HCT116 (cell line): ENCODE data around the gene GDAP1L1. TPM values are rescaled to one million over a fixed set of nuclear protein-coding genes. Genes with fewer than 3 reads are reported as not detected.
A peak's percentile ranks its signal among the peaks of the same experiment; 100 is the strongest.

ENCODE experiments used
- ATAC-seq: fragments of 200-7000 bp; cut with Tn5 transposase; 2 replicates; pipeline ENCODE4 v1.9.1; 2020; ENCODE audit warnings: mild to moderate bottlenecking, moderate library complexity
- BruUV-seq: library from RNA; stranded (reverse); fragments of 400-500 nt; replicated peaks from 2 replicates; lab custom pipeline; 2021; lab: Mats Ljungman, UMichigan
- CTCF ChIA-PET: fragments of 300-600 bp; sonication (Branson Sonifier 250); formaldehyde crosslinking; loops from one replicate; lab custom pipeline; 2021; ENCODE audit warnings: antibody characterized with exemption; lab: Charles Lee
- POLR2A ChIA-PET: fragments of 300-600, 350-600 bp; sonication (Branson Sonifier 250); formaldehyde crosslinking; loops from one replicate; lab custom pipeline; 2021; ENCODE audit warnings: antibody characterized with exemption; lab: Charles Lee
- RAD21 ChIA-PET, 2 experiments: fragments of 300-600 bp; sonication (Branson Sonifier 250); formaldehyde crosslinking; loops; one replicate each; lab custom pipeline; 2023; ENCODE audit warnings: low total read pairs in 2 of 2; ENCODE audit not compliant: uncharacterized antibody in 2 of 2, unreplicated experiment in 2 of 2, low non-redundant PET in 1 of 2; lab: Charles Lee
- DNase-seq: peaks from one replicate; pipeline ENCODE4 v3.0.0-alpha.2; 2010; ENCODE audit warnings: low read depth, low spot score
- H2AFZ ChIP-seq: fragments of 200-600 bp; shearing (Covaris generic), sonication (generic); 2 replicates; pipeline ENCODE4 v1.6.1; 2017; ENCODE audit warnings: low read depth, mixed run types, mixed read lengths, antibody characterized with exemption, low read length; ENCODE audit not compliant: poor library complexity, severe bottlenecking
- H3K27ac ChIP-seq: 2 replicates; pipeline ENCODE4 v1.5.1; 2012; ENCODE audit warnings: low read depth, low read length
- H3K27me3 ChIP-seq: fragments of 200-600 bp; sonication (generic); 2 replicates; pipeline ENCODE4 v1.6.1; 2016; ENCODE audit warnings: mixed run types, low read length, mixed read lengths; ENCODE audit not compliant: insufficient read depth
- H3K36me3 ChIP-seq, 2 experiments: fragments of 200-500 bp in 1 of 2; fragments of 200-600 bp in 1 of 2; sonication (Bioruptor generic) in 1 of 2; sonication (generic) in 1 of 2; 2 replicates each; pipeline versions ENCODE4 v1.5.1 to v1.6.1; 2014 to 2016; ENCODE audit warnings: low read length in 2 of 2, inconsistent platforms in 1 of 2, mixed read lengths in 1 of 2, mixed run types in 1 of 2; ENCODE audit not compliant: insufficient read depth in 2 of 2, control insufficient read depth in 1 of 2
- H3K4me1 ChIP-seq, 2 experiments: fragments of 200-600 bp in 1 of 2; sonication (generic) in 1 of 2; 2 replicates each; pipeline versions ENCODE4 v1.5.1 to v1.6.1; 2012 to 2017; ENCODE audit warnings: low read length in 2 of 2, inconsistent platforms in 1 of 2, mild to moderate bottlenecking in 1 of 2, mixed read lengths in 1 of 2, mixed run types in 1 of 2, moderate library complexity in 1 of 2; ENCODE audit not compliant: insufficient read depth in 2 of 2, control insufficient read depth in 1 of 2
- H3K4me2 ChIP-seq: fragments of 200-600 bp; sonication (generic); 2 replicates; pipeline ENCODE4 v1.6.1; 2017; ENCODE audit warnings: mixed run types, low read length, mixed read lengths
- H3K4me3 ChIP-seq, 2 experiments: fragments of 200-600 bp in 1 of 2; sonication (generic) in 1 of 2; replicated peaks in 1 of 2; 2 replicates each; pipeline ENCODE4 v1.5.1; 2011 to 2016; ENCODE audit warnings: low read length in 2 of 2, control low read depth in 1 of 2, low read depth in 1 of 2, mild to moderate bottlenecking in 1 of 2, mixed read lengths in 1 of 2, mixed run types in 1 of 2
- H3K79me2 ChIP-seq: fragments of 200-600 bp; sonication (generic); 2 replicates; pipeline ENCODE4 v1.6.1; 2017; ENCODE audit warnings: mild to moderate bottlenecking, mixed run types, low read length, moderate library complexity, mixed read lengths; ENCODE audit not compliant: insufficient read depth
- H3K9ac ChIP-seq: fragments of 200-600 bp; sonication (generic); 2 replicates; pipeline ENCODE4 v1.6.1; 2016; ENCODE audit warnings: low read length, mixed read lengths
- H3K9me2 ChIP-seq: fragments of 200-600 bp; sonication (generic), shearing (Covaris generic); 2 replicates; pipeline ENCODE4 v1.6.1; 2017; ENCODE audit warnings: mixed run types, mild to moderate bottlenecking, moderate library complexity; ENCODE audit not compliant: insufficient read depth
- H3K9me3 ChIP-seq, 2 experiments: fragments of 200-500 bp in 1 of 2; fragments of 200-600 bp in 1 of 2; sonication (Bioruptor generic) in 1 of 2; sonication (generic) in 1 of 2; 2 replicates each; pipeline ENCODE4 v1.6.1; 2014 to 2017; ENCODE audit warnings: low read length in 2 of 2, mixed read lengths in 2 of 2, inconsistent platforms in 1 of 2, low read depth in 1 of 2, mild to moderate bottlenecking in 1 of 2, mixed run types in 1 of 2, moderate library complexity in 1 of 2; ENCODE audit not compliant: control insufficient read depth in 1 of 2, insufficient read depth in 1 of 2
- H4K20me1 ChIP-seq: fragments of 200-600 bp; sonication (generic), shearing (Covaris generic); 2 replicates; pipeline ENCODE4 v1.6.1; 2017; ENCODE audit warnings: mixed run types, mild to moderate bottlenecking, moderate library complexity; ENCODE audit not compliant: insufficient read depth
- CEBPB ChIP-seq: IDR thresholded peaks from 2 replicates; pipeline ENCODE4 v1.6.1; 2012; ENCODE audit warnings: low read depth
- CTCF ChIP-seq, 3 experiments: fragments of 200-600 bp in 1 of 3; sonication (generic) in 1 of 3; IDR thresholded peaks in 2 of 3; conservative IDR thresholded peaks in 1 of 3; 2 replicates each; pipeline ENCODE4 v1.5.1; 2012 to 2017; ENCODE audit warnings: low read depth in 2 of 3, low read length in 2 of 3, antibody characterized with exemption in 1 of 3, borderline replicate concordance in 1 of 3, control low read depth in 1 of 3, mild to moderate bottlenecking in 1 of 3, mixed read lengths in 1 of 3, mixed run types in 1 of 3, moderate library complexity in 1 of 3; ENCODE audit not compliant: insufficient read depth in 1 of 3
- EZH2 ChIP-seq: fragments of 200-600 bp; sonication (generic); IDR thresholded peaks from 2 replicates; pipeline ENCODE4 v1.6.1; 2017; ENCODE audit warnings: antibody characterized with exemption, mixed run types
- EZH2phosphoT487 ChIP-seq: fragments of 200-600 bp; IDR thresholded peaks from 2 replicates; pipeline ENCODE4 v1.6.1; 2018; ENCODE audit warnings: antibody characterized with exemption, borderline replicate concordance
- SIN3A ChIP-seq: IDR thresholded peaks from 2 replicates; pipeline ENCODE4 v1.6.1; 2012; ENCODE audit warnings: low read depth
- YY1 ChIP-seq: IDR thresholded peaks from 2 replicates; pipeline ENCODE4 v1.6.1; 2011; ENCODE audit warnings: low read length, low read depth, moderate library complexity, mild to moderate bottlenecking; ENCODE audit not compliant: insufficient replicate concordance; ENCODE audit errors: extremely low read depth
- ZBTB33 ChIP-seq: IDR thresholded peaks from 2 replicates; pipeline ENCODE4 v1.6.1; 2011; ENCODE audit warnings: mild to moderate bottlenecking, low read length, moderate library complexity; ENCODE audit not compliant: insufficient replicate concordance; ENCODE audit errors: extremely low read depth
- intact Hi-C: fragments of 100-400 bp; cut with micrococcal nuclease; formaldehyde crosslinking; loops from 2 replicates; pipeline ENCODE4 v1.10.0; 2022
- total RNA-seq: library from RNA; stranded (reverse); gene quantifications from one replicate; pipeline ENCODE4 v1.2.1, GENCODE V29; 2021; ENCODE audit not compliant: unreplicated experiment

The GDAP1L1 gene
- total RNA-seq, 1 experiment from 2014 or later: not detected

DNA sequence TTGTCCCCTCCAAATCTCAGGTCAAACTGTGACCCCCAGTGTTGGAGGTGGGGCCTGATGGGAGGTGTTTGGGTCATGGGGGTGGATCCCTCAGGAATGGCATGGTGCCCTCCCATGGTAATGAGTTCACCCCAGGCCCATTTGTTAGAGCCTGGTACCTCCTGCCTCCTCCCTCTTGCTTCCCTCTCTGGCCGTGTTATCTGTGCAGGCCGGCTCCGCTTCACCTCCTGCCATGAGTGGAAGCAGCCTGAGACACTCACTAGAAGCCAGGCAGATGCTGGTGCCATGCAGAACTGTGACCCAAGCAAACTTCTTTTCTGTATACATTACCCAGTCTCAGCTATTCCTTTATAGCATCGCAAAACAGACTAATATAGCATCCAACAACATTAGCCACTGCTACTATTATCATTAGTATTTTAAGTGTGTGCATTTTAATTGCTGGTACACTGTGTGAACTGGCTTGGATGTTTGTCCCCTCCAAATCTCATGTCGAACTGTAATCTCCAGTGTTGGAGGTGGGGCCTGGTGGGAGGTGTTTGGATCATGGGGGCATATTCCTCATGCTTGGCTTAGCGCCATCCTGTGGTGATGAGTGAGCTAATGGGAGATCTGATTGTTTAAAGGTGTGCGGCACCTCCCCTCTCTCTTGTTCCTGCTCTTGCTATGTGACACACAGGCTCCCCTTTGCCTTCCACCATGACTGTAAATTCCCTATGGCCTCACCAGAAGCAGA is 24.3 kb upstream of the GDAP1L1 start:
- H3K4me1 ChIP-seq: no peaks in the 10 kb centered on the region
- ATAC-seq: peak; percentile 70
- no peaks in the 10 kb centered on the region for H3K79me2 ChIP-seq
- no peak overlapping the region for H2AFZ ChIP-seq
- no peaks in the 10 kb centered on the region for H3K9me3 ChIP-seq
- BruUV-seq: no TSS peak
- H3K4me3 ChIP-seq: no peak overlapping the region
- ChIA-PET RAD21 (no interaction called here), POLR2A (no interaction called here)
- H3K27ac ChIP-seq: no peak overlapping the region
- DNase-seq: peak; percentile 10
- intact Hi-C loops: no loop called here
- TF ChIP-seq CTCF (IDR thresholded peaks at IDR 0.05 in 2 of 3, conservative IDR thresholded peaks at IDR 0.05 in 1 of 3; ENCODE audit: borderline replicate concordance in 1 of 3, insufficient read depth in 1 of 3, low read depth in 2 of 3, low read length in 2 of 3): peak; percentile 17 to 26 (median 18); a peak in 4 of 6 replicates
- TF ChIP-seq CEBPB: no peak
- TF ChIP-seq EZH2: no peak
- TF ChIP-seq YY1: no peak
- TF ChIP-seq EZH2phosphoT487: no peak
- TF ChIP-seq SIN3A: no peak
- TF ChIP-seq, all 23 proteins: peak for 1
- H3K27me3 ChIP-seq: no peaks in the 10 kb centered on the region
- H3K4me2 ChIP-seq: no peak overlapping the region
- H3K9me2 ChIP-seq: no peaks in the 10 kb centered on the region
- H4K20me1 ChIP-seq: no peaks in the 10 kb centered on the region
- H3K9ac ChIP-seq: no peak overlapping the region
- CTCF ChIA-PET: no interaction called here
- H3K36me3 ChIP-seq: no peaks in the 10 kb centered on the region

DNA sequence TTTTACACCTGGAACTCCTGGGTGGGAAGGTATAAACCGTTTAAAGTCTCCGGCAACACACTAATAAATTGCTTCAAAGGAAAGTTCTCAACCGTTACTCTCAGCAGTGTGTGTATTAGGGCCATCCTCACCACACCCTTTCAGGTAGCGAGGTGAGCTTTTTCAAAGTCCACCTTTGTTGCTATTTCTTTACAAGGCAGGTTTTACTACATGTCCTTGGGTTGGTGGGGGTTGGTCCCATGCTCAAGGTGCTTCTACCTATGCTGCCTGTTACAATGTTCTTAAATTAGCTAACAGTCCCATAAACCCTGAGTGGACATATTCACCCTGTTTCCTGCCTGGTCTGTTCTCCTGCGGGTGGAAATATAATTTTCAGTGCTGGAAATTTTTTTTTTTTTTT is 23.4 kb upstream of the GDAP1L1 start:
- CTCF ChIA-PET: interaction anchor here (1.6 kb wide), 1 partner anchor 162 kb away, joined by 4 read pairs; no protein-coding TSS in a partner anchor
- no peaks in the 10 kb centered on the region for H3K79me2 ChIP-seq

More for the DNA sequence above, 23.4 kb upstream of the GDAP1L1 start:
- Histone ChIP-seq H4K20me1 (no peaks in the 10 kb centered on the region), H3K9me2 (no peaks in the 10 kb centered on the region), H3K9me3 (no peaks in the 10 kb centered on the region), H3K4me3 (no peak overlapping the region), H3K36me3 (no peaks in the 10 kb centered on the region), H3K27me3 (no peaks in the 10 kb centered on the region), H2AFZ (no peak overlapping the region), H3K4me2 (no peak overlapping the region), H3K4me1 (peaks cover 6 to 7% of the 10 kb centered on the region in 2 experiments; a peak in 3 of 4 replicates), H3K9ac (no peak overlapping the region), H3K27ac (no peak overlapping the region)
- RAD21 ChIA-PET: no interaction called here
- no peak for TF ChIP-seq ZBTB33
- no TSS peak for BruUV-seq
- ATAC-seq: no peak
- intact Hi-C loops: no loop called here
- POLR2A ChIA-PET: no interaction called here
- DNase-seq: no peak
